ENCODE measurements around the gene DDTL. TPM values are rescaled to one million over a fixed set of nuclear protein-coding genes. Genes with fewer than 3 reads are reported as not detected.

Gene DDTL
- total and polyA plus RNA-seq, 9 of the 15 experiments (the other 6 are each of a cell fraction or from before 2014, with no cell fraction given), result 0.05 to 1.7 (median 0.59) TPM; not detected in 4

DNA sequence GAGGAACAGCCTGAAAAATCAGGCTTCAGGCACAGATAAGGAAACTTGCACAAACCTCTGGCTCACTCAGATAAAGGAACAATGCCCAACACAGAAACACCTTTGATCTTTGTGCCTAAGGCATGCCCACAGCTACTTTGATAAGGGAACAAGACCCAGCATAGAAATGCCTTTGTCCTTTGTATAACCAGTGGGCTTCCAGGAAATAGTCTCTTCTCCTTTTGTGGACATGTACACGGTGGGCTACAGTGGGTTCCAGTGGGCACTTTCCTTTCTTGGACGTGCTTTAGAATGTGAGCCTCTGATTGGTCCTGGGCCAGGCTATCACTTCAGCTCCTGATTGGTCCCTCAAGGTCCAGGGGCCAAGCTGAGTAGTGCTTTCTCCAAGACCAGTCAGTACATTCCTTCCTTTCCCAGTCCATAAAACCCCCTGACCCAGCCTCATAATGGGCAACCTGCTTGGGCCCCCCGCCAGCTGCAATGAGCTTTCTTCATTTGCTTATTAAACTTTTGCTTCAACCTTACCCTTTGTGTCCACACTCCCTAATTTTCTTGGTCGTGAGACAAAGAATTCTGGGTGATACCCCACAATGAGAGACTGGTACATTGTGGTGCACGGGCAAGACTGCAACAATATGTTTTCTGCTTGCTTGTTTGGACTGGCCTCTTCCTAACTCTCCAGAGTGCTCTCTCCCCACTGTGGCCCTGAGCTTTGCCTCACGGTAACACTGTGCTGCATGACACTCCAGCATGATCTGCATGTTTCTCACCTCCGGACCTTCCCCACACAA is 42.7 kb downstream of the DDTL start (continued):
- TF ChIP-seq EWSR1 (IDR thresholded peaks at IDR 0.05; ENCODE audit: borderline replicate concordance, low read depth, partially characterized antibody), result no peak
- no peak for TF ChIP-seq SMAD2 (IDR thresholded peaks at IDR 0.05; ENCODE audit: low read depth, low read length)
- TF ChIP-seq ZNF232 (CRISPR knock-in tag; IDR thresholded peaks at IDR 0.05), result no peak
- TF ChIP-seq DEAF1 (CRISPR knock-in tag; IDR thresholded peaks at IDR 0.05), result no peak
- TF ChIP-seq HMGXB4 (CRISPR knock-in tag; IDR thresholded peaks at IDR 0.05), result no peak
- TF ChIP-seq GTF2A2 (tag; IDR thresholded peaks at IDR 0.05), result no peak
- TF ChIP-seq RBM15 (IDR thresholded peaks at IDR 0.05; ENCODE audit: insufficient read depth, low read length), result no peak
- TF ChIP-seq CCNT2 (IDR thresholded peaks at IDR 0.05; ENCODE audit: borderline replicate concordance, extremely low read depth, insufficient read length, low read depth, low read length), result peak; percentile 17
- no peak for TF ChIP-seq RBM17 (IDR thresholded peaks at IDR 0.05; ENCODE audit: borderline replicate concordance, low read depth, low read length)
- no peak for TF ChIP-seq KLF13 (tag; IDR thresholded peaks at IDR 0.05; ENCODE audit: borderline replicate concordance, low read depth)
- TF ChIP-seq PHF8 (IDR thresholded peaks at IDR 0.05; ENCODE audit: borderline replicate concordance, low read length), result no peak
- TF ChIP-seq ZNF668 (CRISPR knock-in tag; IDR thresholded peaks at IDR 0.05), result no peak
- no peak for TF ChIP-seq ZNF79 (CRISPR knock-in tag; IDR thresholded peaks at IDR 0.05; ENCODE audit: low read depth)
- TF ChIP-seq ZNF740 (CRISPR knock-in tag; IDR thresholded peaks at IDR 0.05), result no peak
- TF ChIP-seq ZNF740 (tag; IDR thresholded peaks at IDR 0.05), result no peak
